ENCODE results near the gene TMEM132D. TPM values are rescaled to one million over a fixed set of nuclear protein-coding genes. Genes with fewer than 3 reads are reported as not detected.
A peak's percentile ranks its signal among the peaks of the same experiment; 100 is the strongest.

Gene TMEM132D
- total RNA-seq, 2 donors from 2014 or later, result 0.05 TPM; not detected in 1

DNA sequence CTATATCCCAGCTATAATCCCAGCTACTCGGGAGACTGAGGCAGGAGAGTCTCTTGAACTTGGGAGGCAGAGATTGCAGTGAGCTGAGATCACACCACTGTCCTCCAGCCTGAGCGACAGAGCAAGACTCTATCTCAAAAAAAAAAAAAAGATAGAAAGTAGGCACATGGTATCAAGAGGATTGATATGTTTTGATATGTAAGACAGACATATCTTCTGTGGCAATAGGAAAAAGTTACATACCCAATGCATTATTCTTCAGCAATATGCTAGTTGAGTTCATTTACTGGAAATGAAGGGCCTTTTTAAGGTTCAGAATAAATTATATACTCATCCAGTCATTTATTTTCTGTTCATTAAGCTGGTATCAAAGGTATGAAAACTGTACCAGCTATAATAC, 657.2 kb downstream of the TMEM132D start:
- ATAC-seq, result no peak
- DNase-seq, result no peak
- intact Hi-C loops (cut with DNase I), result no loop called here

DNA sequence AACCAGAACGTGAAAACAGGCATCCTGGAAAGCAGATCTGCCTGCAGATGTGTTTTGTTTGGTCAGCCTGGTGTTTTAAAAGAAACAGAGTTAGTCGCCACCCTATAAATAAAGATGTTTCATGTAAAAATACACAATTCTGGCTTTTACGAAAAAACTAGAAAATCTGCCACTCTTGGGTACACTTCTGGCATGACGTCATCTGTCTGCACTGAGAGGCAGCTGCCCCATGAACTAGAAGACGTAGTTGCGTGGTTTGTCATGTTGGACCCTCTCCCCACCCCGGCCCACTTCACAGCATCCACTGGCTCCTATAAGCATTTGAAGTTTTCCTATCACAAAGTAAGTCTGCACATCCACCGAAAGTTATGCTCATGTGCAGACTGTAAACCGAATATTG, 658.1 kb downstream of the TMEM132D start:
- intact Hi-C loops (cut with DNase I), result no loop called here
- ATAC-seq (no peak), DNase-seq (no peak)

DNA sequence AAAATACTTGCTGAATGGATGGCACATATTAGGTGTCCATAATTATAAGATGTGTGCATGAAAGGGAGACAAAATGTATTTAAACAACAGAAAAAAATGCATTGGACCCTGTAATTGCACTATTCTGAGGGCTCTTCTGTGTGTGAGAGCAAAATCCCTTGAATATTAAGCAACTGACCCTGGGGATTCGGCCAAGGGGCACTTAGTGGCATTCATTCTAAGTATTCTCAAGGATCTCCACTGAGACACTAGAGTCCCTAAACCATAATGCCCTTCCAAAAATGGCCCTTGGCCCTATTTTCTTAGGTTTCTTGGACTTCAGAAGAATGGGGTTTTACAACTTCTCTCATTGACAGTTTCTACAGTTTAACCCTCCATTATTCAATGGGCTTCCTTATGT, 662.0 kb downstream of the TMEM132D start:
- ATAC-seq, result no peak
- intact Hi-C loops (cut with DNase I), result no loop called here
- DNase-seq, result no peak

DNA sequence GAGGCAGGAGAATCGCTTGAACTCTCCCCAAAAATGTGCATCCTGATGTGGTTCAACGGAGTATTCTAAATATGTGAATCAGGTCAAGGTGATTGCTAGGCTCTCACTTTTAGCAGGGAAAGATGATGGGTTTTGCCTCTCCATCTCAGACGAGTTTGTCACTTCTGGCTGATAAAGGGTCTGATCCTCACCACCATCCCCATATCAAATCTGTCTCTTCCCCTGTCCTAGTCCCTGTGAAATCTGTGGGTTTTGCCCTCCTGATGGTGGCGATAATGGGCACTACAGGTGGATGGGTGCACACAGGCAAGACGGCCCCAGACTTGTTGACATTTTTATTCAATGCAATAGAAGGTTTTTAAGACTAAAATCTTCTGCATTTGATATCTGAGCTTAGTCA, 665.9 kb downstream of the TMEM132D start:
- intact Hi-C loops (cut with DNase I), result no loop called here
- DNase-seq (no peak), ATAC-seq (no peak)

DNA sequence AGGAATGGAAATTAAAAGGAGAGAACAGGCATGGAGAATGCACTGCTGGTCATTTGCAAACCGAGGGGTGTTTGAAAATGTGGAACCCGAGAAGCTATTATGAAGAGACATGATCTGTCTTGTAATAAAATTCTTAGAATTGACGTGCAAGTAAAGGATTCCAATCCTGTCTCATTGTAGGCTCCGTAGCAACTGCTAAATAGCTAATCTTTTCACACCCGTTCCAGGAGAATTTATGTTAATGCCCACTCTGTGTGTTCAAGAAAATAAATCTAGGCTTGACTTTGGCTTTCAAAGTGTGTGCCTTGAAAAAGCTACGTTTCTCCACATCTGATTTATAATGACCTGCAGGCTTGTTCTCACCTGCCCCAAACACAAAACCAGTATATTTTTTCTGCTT, 669.6 kb downstream of the TMEM132D start:
- DNase-seq, result no peak
- no peak for ATAC-seq

DNA sequence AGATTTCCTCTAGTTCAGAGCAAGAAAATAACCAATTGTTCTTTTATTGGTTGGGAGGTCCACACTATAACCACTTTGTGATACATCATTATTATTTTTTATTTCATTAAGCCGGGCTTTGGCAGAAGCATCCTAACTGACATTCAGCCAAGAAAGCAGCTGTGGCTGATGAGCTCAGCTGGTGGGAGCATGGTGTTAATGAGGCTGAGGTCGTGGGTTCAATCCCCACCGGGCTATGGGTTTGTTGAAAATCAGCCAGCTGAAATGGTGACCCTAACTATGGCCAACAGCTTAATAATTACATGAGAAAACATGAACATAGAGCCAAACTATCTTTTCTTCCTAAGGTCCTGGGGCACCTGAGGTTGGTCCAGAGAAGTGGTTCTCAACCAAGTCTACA, 672.3 kb downstream of the TMEM132D start:
- no peak for DNase-seq
- intact Hi-C loops (cut with DNase I), result no loop called here
- no peak for ATAC-seq

More for the DNA sequence above, 669.6 kb downstream of the TMEM132D start:
- intact Hi-C loops (cut with DNase I), result no loop called here

DNA sequence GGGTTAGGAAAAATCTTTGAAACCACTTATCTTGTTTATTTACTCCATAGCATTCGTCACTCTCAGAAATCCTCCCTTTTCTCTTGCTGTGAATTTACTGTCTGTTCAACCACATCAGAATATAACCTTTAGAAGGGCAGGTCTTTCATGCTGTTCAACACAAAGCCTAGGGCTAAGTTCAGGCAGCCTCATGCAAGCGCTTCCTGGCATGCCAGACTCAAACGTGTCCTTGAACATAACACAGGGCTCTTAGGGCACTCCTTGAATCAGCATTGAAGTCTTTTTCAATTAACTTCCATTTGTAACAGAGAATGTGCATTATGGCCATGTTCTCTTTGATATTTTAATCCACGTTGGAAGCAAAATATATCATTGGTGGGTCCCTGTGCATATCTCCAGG, 672.8 kb downstream of the TMEM132D start:
- intact Hi-C loops (cut with DNase I), result no loop called here
- no peak for ATAC-seq
- no peak for DNase-seq

DNA sequence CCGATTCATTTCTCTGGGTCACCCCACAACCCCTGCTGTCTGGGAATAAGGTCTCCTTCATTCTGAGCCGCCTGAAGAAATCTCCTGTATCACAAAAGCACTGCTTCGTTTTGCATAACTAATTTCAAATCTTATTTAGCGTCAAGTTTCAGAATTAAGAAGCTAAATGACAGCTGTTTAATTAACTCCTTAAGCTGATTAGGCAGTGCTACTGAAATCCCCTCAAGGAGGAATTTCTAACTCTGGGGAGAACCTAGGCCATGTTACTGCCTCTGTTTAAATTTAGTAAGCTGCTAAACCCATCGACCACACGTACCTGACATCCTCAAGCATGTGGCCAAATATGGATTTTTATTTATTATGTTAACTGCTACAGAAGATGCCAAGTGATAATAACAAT, 677.0 kb downstream of the TMEM132D start:
- no peak for ATAC-seq
- intact Hi-C loops (cut with DNase I), result no loop called here
- no peak for DNase-seq

DNA sequence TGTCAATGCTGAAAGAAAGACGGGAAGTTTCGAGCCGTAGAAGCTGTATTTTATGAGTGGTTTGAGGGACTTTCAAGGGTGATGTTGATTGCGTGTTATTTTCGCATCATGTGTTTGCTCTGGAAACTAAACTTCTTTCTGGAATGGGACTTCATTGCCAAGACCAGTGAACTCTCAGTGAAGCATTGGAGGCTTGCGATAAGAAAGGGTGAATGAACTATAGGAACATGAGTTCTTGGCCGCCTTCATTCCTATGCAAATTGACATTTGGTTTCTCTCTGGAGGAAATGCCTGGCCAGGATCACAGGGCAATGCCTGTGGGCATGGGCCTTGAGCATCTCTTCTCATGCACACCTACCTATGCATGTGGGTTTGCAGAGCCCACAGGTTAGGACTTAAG, 677.8 kb downstream of the TMEM132D start:
- intact Hi-C loops (cut with DNase I), result no loop called here
- DNase-seq, result no peak
- ATAC-seq, result no peak

DNA sequence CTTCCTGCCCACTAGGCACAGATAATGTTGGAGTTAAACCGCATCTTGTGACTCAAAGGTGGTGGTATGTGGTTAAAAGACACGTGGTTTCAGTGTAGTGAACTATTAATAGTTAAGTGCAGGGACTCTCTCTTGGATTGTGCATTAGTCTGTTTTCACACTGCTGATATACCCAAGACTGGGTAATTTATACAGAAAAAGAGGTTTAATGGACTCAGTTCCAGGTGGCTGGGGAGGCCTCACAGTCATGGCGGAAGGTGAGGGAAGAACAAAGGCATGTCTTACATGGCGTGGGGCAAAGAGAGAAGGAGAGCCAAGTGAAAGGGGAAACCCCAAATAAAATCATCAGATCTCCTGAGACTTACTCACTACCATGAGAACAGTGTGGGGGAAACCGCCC, 688.3 kb downstream of the TMEM132D start:
- no peak for ATAC-seq
- intact Hi-C loops (cut with DNase I), result no loop called here

DNA sequence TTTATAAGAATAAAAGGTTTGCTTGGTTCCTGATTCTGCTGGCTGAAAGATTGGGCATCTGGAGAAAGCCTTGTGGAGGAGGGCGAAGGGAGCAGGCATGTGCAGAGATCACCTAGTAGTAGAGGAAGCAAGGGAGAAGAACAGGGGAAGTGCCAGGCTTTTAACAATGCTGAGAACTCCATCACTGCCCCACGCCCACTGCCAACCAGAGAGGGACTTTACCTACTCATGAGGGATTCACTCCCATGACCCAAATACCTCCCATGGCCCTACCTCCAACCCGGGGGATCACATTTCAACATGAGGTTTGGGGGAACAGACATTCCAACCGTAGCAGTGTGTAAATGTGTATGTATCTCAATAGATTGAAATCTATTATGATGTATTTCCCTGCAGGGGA, 690.3 kb downstream of the TMEM132D start:
- DNase-seq, result no peak
- no peak for ATAC-seq
- intact Hi-C loops (cut with DNase I), result no loop called here

More for the DNA sequence above, 688.3 kb downstream of the TMEM132D start:
- DNase-seq, result no peak

DNA sequence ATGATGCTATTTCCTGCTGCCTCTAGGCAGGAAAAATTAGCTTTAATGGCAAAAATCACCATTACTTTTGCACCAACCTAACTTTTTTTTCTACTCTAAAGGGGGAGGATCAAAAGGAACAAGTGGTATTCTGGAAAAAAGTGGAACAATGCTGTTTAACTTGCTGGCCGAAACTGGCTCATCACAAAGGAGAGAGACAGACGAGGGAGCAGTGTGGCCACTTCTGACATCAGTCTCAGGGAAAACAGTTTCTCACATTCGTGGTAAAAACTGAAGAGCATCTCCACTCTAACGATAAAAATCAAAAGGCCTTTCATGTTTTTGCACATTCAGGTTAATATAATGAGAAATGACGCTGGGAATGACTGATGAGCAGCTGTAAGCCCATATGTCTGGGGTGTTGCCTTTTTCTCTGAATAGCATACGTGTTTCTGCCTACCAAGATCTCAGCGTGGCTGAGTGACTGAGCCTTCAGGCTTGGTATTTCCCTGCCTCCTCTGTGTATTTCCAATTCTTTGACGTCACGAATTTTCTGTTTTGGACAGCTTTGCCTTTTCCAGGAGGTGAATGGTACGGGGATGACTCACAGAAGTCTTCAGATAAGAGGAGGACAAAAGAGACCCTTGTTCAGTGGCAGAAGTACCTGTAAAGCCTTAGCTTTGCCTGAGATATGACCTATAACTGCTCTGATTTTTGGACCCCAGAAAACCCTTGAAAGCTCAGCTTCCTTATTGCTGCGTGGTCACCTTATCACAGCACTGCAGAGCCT, 691.8 kb downstream of the TMEM132D start:
- peak in 1 of 2 donors; percentile 88 for ATAC-seq
- intact Hi-C loops (cut with DNase I), result no loop called here
- DNase-seq, result no peak

DNA sequence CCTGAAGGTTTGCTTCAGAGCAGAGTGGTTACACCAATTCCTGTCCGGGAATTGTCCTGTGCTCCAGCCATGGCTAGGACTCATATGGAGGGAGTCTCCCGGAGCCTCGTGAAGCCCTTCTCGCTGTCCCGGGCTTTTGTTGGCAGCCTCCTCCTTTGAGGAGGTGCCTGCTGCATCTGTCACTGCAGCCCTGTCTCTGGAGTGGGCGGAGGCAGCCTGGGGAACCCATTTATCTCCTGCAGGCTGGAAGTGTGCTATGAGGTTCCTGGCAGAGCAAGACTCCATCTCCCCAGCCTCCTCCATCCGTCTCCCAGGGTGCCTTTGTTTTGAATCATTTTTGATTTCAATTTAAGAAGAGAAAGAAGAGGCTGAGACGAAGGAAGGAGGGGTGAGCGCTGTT, 695.3 kb downstream of the TMEM132D start:
- DNase-seq (no peak), ATAC-seq (no peak)
- intact Hi-C loops (cut with DNase I), result no loop called here

DNA sequence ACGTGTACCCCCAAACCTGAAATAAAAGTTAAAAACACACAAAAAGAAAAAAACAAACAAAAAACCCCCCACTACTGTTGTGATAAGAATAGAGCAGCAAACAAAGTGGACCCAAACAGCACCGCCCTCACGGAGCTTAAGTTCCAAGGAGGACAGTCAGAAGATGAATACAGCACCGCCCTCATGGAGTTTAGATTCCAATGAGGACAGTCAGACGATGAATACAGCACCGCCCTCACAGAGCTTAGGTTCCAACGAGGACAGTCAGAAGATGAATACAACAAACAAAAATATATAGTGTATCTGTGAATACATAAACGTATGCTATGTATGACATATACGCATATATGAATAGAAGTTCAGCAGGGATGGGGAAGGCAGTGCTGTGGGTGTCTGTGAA, 696.7 kb downstream of the TMEM132D start:
- DNase-seq (no peak), ATAC-seq (no peak)
- intact Hi-C loops (cut with DNase I), result no loop called here

DNA sequence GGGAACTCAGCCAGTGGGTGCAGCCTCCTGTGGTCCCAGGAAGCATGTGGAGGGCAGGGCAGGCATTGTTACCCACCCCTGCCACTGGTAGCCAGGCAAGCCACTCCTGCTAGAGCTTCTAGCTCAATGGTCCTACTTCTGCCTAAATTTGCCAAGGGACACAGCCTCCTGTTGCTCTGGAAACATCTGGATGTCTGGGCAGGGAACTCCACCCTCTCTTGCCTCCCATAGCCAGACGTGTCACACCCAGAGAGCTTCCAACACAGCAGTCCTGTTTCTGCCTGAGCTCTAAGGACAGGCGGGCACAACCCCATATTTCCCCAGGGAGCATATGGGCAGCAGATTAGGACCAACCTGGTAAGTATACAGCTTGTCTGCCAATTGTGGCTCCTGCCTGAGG, 700.4 kb downstream of the TMEM132D start:
- intact Hi-C loops (cut with DNase I), result no loop called here
- no peak for ATAC-seq
- DNase-seq, result no peak

DNA sequence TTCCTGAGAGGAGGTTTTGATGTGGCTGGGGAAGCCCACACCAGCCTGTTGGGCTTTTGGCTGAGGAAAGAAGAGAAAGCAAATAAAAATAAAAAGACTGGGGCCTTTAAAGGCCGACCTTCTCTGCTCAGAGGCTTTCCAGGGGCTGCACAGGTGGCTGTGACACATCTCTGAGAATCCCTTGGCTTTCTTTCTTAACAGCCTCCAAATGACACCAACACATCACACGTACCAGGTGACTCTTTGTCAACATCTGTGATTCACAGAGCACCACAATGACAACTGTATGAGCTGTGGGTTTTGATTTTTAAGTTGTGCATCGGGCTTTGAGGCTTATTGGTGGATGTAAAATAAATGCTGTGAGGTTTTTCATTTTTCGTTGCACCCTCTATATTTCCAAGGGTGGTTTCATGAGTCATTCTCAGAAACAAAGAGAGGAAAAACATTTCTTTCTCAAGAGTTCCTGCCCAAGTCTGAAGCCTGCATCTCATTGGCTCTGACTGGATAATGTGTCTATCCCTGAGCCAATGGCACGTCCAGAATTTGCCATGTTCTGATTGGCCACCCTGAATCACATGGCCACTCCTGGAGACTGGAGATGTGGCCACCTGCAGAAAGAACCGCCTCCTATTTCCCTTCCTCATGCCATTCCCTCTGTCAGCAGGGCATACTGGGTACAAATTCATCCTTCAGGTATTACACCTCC, 701.6 kb downstream of the TMEM132D start:
- ATAC-seq, result no peak
- intact Hi-C loops (cut with DNase I), result no loop called here
- no peak for DNase-seq

DNA sequence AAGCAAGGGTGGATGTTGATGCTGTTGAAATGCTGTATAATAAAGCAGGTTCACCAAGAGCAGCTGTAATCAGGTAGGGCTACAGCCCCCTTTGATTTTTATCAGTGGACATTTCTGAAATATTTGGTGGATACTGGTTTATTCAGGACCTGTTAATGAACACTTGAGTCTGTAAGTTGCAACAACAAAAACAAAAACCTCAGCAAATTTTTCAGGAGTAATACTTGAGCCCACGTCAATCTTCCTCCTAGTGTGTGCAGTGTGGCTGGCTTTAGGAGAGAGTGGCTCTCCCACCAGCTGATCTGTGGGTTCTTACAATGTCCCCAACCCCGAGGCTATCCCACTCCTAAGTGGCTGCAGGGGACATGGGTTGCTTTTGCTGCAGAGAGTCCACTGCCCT, 702.8 kb downstream of the TMEM132D start:
- ATAC-seq (no peak), DNase-seq (no peak)
- intact Hi-C loops (cut with DNase I), result no loop called here

DNA sequence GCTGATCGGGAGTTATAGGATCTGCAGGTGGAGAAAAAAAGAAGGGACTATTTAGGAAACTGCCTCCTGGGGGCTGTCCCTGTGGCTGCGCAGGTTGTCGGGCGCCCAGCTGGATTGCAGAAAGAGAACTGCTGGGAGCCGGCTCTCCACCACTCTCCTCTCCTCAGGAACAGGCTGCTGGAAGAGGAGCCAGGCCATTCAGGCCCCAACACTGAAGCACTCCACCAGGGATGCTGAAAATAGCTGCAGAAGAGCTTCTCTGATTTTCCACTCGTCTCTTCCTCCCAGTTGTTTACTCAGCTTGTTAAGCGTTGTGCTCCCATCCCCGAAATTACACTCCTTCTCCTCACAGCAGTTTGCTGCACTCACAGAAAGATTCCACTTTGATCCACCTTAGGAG, 703.2 kb downstream of the TMEM132D start:
- no peak for ATAC-seq
- no peak for DNase-seq
- intact Hi-C loops (cut with DNase I), result no loop called here

DNA sequence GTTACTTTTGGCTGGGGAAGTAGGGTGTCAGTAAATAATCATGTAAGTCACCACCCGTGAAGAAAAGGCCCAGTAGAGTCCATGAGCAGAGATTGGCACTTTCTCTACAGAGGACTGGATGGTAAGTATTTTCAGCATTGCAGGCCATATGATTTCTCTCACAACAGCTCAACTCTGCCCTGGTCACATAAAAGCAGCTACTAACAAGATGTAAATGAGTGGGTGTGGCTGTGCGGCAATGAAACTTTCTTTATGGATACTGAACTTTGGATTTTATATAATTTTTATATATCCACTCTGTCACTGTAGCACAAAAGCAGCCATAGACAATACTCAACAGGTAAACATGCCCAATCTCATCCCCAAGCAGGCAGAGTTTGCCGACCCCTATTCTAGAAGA, 706.9 kb downstream of the TMEM132D start:
- ATAC-seq (no peak), DNase-seq (no peak)
- intact Hi-C loops (cut with DNase I), result no loop called here

DNA sequence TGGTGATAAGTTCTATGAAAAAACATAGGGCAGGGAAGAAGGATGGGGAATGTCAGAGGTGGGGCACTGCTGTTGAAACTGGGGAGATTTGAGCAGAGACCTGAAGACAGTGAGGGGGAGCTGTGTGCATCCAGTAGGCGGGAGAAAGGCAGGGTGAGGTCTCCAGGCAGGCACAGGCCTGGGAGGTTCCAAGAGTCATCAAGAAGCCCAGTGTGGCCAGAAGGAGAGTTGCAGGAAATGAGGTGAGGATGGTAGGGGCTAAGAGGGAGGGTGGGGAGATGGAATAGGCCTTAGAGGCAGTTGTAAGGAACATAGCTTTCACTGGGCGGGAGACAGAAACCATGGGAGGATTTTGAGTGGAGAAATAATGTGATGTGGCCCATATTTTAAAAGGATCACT, 708.7 kb downstream of the TMEM132D start:
- ATAC-seq (no peak), DNase-seq (no peak)
- intact Hi-C loops (cut with DNase I), result no loop called here

DNA sequence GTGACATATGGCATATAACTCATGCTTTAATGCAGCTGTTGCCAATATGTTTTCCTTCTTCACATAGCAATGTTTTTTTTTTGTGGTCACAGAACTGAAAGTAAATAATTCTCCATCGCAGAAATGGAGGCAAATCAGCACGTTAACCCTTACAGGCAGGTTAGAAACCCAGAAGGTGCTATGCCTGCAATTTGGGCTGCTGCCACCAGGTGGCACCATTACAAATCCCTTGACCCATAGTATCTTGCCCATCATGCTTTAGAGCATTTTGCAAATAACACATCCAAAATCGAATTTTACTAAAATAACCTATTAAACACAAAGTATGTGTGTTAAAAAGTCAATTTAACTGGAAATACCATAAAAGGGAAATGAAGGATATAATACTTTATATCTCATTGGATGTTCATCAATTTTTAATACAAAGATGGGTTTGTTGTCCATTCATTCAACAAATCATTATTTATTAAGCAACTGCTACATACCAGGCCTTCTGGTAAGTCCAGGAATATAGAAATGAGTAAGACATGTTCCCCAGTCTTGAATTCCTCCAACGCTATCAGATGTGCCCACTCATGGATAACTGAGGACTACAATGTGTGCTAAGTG, 710.5 kb downstream of the TMEM132D start:
- no peak for ATAC-seq
- DNase-seq, result no peak
- intact Hi-C loops (cut with DNase I), result no loop called here
